Measurements from ENCODE around the gene KIFC1.

DNA sequence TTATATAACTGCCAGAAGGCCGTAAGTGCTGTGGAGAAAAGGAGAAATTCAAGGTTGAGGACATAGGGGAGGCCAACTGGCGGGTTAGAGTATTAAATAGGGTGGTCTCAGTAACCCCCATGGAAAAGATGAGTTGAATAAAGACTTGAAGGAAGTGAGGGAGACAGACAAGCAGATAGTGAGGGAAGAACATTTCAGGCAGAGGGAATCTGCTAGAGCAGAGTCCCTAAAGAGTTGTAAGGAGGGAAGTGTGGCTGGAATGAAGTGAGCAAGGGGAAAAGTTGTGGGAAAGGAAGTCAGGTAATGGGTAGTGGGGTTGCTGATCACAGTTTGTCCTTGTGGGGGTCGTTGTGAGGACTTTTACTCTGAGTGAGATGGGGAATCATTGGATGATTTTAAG, 1.4 kb downstream of the KIFC1 start:
- TF ChIP-seq POLR2A (IDR thresholded peaks at IDR 0.05; ENCODE audit: low read depth, low read length) (no peak), PAX5 (IDR thresholded peaks at IDR 0.05; ENCODE audit: insufficient read depth, low read length, severe bottlenecking) (no peak), POLR2AphosphoS5 (IDR thresholded peaks at IDR 0.05; ENCODE audit: low read depth, low read length) (no peak), SPI1 (IDR thresholded peaks at IDR 0.05; ENCODE audit: low read depth, low read length) (no peak), TAF1 (IDR thresholded peaks at IDR 0.05; ENCODE audit: low read depth, low read length) (no peak)
